NCI-H82 treated with DMSO at 0.1 percent for 48 hours (cell line): ENCODE measurements around the gene MTSS2.
"Not testable (repeated sequence)": the region's sequence is repeated elsewhere in the genome, so short reads cannot be mapped to it uniquely, and the experiment has no call there.

Experiments
- DNase-seq: peaks from one replicate; lab custom pipeline; 2025; ENCODE audit not compliant: unreplicated experiment; lab: John Stamatoyannopoulos, UW

Gene MTSS2

GRCh38 chr16:70676675-70677498 is 9.0 kb downstream of the MTSS2 start:
- DNase-seq = no peak

GRCh38 chr16:70675851-70676513 is 9.9 kb downstream of the MTSS2 start:
- DNase-seq = no peak

- no peak for DNase-seq
These were observed 11.4 kb downstream of the MTSS2 start for GRCh38 chr16:70674221-70675014.

- DNase-seq = not testable (repeated sequence)
These were observed 14.9 kb downstream of the MTSS2 start for GRCh38 chr16:70670938-70671337.

- no peak for DNase-seq
These were observed 15.7 kb downstream of the MTSS2 start for GRCh38 chr16:70670175-70670574.

GRCh38 chr16:70665806-70666735 is 19.8 kb downstream of the MTSS2 start:
- no peak for DNase-seq

GRCh38 chr16:70665113-70665694 is 20.6 kb downstream of the MTSS2 start:
- DNase-seq = no peak

- no peak for DNase-seq
These were observed 21.3 kb downstream of the MTSS2 start for GRCh38 chr16:70664325-70665112.

GRCh38 chr16:70663524-70664324 is 22.1 kb downstream of the MTSS2 start:
- DNase-seq = no peak

GRCh38 chr16:70662991-70663523 is 22.8 kb downstream of the MTSS2 start:
- no peak for DNase-seq

GRCh38 chr16:70661918-70662641 is 23.8 kb downstream of the MTSS2 start:
- no peak for DNase-seq

- no peak for DNase-seq
These were observed 24.3 kb downstream of the MTSS2 start for GRCh38 chr16:70661534-70661917.

- DNase-seq = no peak
These were observed 25.0 kb downstream of the MTSS2 start for GRCh38 chr16:70660672-70661350.

- no peak for DNase-seq
These were observed 25.7 kb downstream of the MTSS2 start for GRCh38 chr16:70659953-70660671.

GRCh38 chr16:70659546-70659945 is 26.3 kb downstream of the MTSS2 start:
- no peak for DNase-seq

- no peak for DNase-seq
These were observed 26.9 kb downstream of the MTSS2 start for GRCh38 chr16:70658921-70659320.

- DNase-seq = no peak
These were observed 27.9 kb downstream of the MTSS2 start for GRCh38 chr16:70657956-70658355.
